Neural progenitor cell (in vitro differentiated cells): ENCODE results near the gene CYBA. TPM values are rescaled to one million over a fixed set of nuclear protein-coding genes. Genes with fewer than 3 reads are reported as not detected.
"Not testable (repeated sequence)": the region's sequence is repeated elsewhere in the genome, so short reads cannot be mapped to it uniquely, and the experiment has no call there.

Experiments
- DNase-seq: peaks from one replicate; pipeline ENCODE4 v3.0.0-alpha.2; 2016; ENCODE audit warnings: low spot score
- H2AFZ ChIP-seq: fragments of 200-600 bp; sonication (generic); replicated peaks from 2 replicates; pipeline ENCODE4 v1.6.1; 2016; ENCODE audit warnings: antibody characterized with exemption
- H3F3A ChIP-seq: fragments of 200-600 bp; sonication (generic); 2 replicates; pipeline ENCODE4 v1.6.1; 2016; ENCODE audit warnings: antibody characterized with exemption, low read depth
- H3K27ac ChIP-seq: fragments of 200-600 bp; sonication (generic); 2 replicates; pipeline ENCODE4 v1.5.1; 2016; ENCODE audit warnings: mild to moderate bottlenecking
- H3K27me3 ChIP-seq: fragments of 200-600 bp; sonication (generic); 2 replicates; pipeline ENCODE4 v1.6.1; 2016; ENCODE audit warnings: mild to moderate bottlenecking, moderate library complexity
- H3K36me3 ChIP-seq: fragments of 200-600 bp; sonication (generic); 2 replicates; pipeline ENCODE4 v1.5.1; 2016
- H3K4me1 ChIP-seq: fragments of 200-600 bp; sonication (generic); 2 replicates; pipeline ENCODE4 v1.6.1; 2016; ENCODE audit warnings: mixed run types
- H3K4me2 ChIP-seq: fragments of 200-600 bp; sonication (generic); 2 replicates; pipeline ENCODE4 v1.6.1; 2016
- H3K4me3 ChIP-seq: fragments of 200-600 bp; sonication (generic); 2 replicates; pipeline ENCODE4 v1.5.1; 2016
- H3K79me2 ChIP-seq: fragments of 200-600 bp; sonication (generic); 2 replicates; pipeline ENCODE4 v1.6.1; 2016; ENCODE audit warnings: low read depth
- H3K9ac ChIP-seq: fragments of 200-600 bp; sonication (generic); 2 replicates; pipeline ENCODE4 v1.6.1; 2016
- H3K9me3 ChIP-seq: fragments of 200-600 bp; sonication (generic); 2 replicates; pipeline ENCODE4 v1.5.1; 2016; ENCODE audit warnings: low read depth
- H4K20me1 ChIP-seq: fragments of 200-600 bp; sonication (generic); 2 replicates; pipeline ENCODE4 v1.6.1; 2016; ENCODE audit warnings: low read depth
- H3K27ac Mint-ChIP-seq: 3 replicates; pipeline ENCODE4 v1.8.0; 2021; ENCODE audit warnings: mixed read lengths
- H3K27me3 Mint-ChIP-seq: 2 replicates; pipeline ENCODE4 v1.8.0; 2022; ENCODE audit warnings: low read depth, mild to moderate bottlenecking, inconsistent platforms, moderate library complexity, mixed read lengths; ENCODE audit not compliant: insufficient read depth
- H3K36me3 Mint-ChIP-seq: 3 replicates; pipeline ENCODE4 v1.8.0; 2021; ENCODE audit warnings: mixed read lengths
- H3K4me1 Mint-ChIP-seq: 3 replicates; pipeline ENCODE4 v1.8.0; 2021; ENCODE audit warnings: mixed read lengths
- H3K4me3 Mint-ChIP-seq: 3 replicates; pipeline ENCODE4 v1.8.0; 2021; ENCODE audit warnings: mild to moderate bottlenecking, moderate library complexity, mixed read lengths
- H3K9me3 Mint-ChIP-seq: 3 replicates; pipeline ENCODE4 v1.8.0; 2020; ENCODE audit warnings: mixed read lengths
- EZH2 ChIP-seq: fragments of 200-600 bp; sonication (generic); IDR thresholded peaks from 2 replicates; pipeline ENCODE4 v1.6.1; 2017; ENCODE audit warnings: antibody characterized with exemption, mild to moderate bottlenecking, moderate library complexity
- EZH2phosphoT487 ChIP-seq: fragments of 200-600 bp; sonication (generic); IDR thresholded peaks from 2 replicates; pipeline ENCODE4 v1.6.1; 2017; ENCODE audit warnings: antibody characterized with exemption
- total RNA-seq: library from RNA; depleted of rRNA; stranded (reverse); fragments of >200 nt; gene quantifications from 2 replicates; pipeline ENCODE4 v1.2.3, GENCODE V29; 2015; ENCODE audit warnings: low replicate concordance
- TF ChIP-seq, protein P1 (sequence below): fragments of 200-600 bp; sonication (generic); IDR thresholded peaks from 2 replicates; pipeline ENCODE4 v1.5.1; 2017; ENCODE audit warnings: antibody characterized with exemption, mild to moderate bottlenecking

The CYBA gene
- total RNA-seq, 1 donor from 2014 or later = 29.9 TPM

DNA sequence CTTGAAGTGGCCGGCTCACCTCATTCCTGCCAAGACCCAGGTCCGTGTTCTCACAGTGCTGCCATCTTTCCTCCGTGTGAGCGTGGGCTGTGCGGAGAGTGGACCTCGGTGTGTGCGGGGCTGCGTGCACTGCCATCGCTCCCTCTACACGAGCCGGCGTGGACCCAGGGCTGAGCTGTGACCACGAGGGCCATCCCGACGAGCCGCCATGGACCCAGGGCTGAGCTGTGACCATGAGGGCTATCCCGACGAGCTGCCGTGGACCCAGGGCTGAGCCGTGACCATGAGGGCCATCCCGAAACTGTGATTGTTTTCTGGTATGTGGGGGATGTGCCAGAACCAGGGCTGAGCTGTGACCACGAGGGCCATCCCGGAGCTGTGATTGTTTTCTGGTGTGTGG, 21.0 kb upstream of the CYBA start:
- no peak overlapping the region for H3K4me3 ChIP-seq
- Mint-ChIP-seq H3K27me3 (peaks cover 2% of the 10 kb centered on the region), H3K4me3 (peak overlapping the region; percentile 24), H3K4me1 (peaks cover 2% of the 10 kb centered on the region), H3K27ac (no peak overlapping the region), H3K9me3 (no peaks in the 10 kb centered on the region), H3K36me3 (peaks cover 5% of the 10 kb centered on the region)
- DNase-seq = no peak
- no peak overlapping the region for H2AFZ ChIP-seq
- H3K36me3 ChIP-seq = no peaks in the 10 kb centered on the region
- H3K27ac ChIP-seq = no peak overlapping the region
- no peak overlapping the region for H3K4me2 ChIP-seq
- H3F3A ChIP-seq = peaks cover 3% of the 10 kb centered on the region
- H3K4me1 ChIP-seq = no peaks in the 10 kb centered on the region
- no peaks in the 10 kb centered on the region for H3K27me3 ChIP-seq
- no peaks in the 10 kb centered on the region for H3K79me2 ChIP-seq
- TF ChIP-seq EZH2phosphoT487 (no peak), EZH2 (no peak)
- TF ChIP-seq, protein P1, sequence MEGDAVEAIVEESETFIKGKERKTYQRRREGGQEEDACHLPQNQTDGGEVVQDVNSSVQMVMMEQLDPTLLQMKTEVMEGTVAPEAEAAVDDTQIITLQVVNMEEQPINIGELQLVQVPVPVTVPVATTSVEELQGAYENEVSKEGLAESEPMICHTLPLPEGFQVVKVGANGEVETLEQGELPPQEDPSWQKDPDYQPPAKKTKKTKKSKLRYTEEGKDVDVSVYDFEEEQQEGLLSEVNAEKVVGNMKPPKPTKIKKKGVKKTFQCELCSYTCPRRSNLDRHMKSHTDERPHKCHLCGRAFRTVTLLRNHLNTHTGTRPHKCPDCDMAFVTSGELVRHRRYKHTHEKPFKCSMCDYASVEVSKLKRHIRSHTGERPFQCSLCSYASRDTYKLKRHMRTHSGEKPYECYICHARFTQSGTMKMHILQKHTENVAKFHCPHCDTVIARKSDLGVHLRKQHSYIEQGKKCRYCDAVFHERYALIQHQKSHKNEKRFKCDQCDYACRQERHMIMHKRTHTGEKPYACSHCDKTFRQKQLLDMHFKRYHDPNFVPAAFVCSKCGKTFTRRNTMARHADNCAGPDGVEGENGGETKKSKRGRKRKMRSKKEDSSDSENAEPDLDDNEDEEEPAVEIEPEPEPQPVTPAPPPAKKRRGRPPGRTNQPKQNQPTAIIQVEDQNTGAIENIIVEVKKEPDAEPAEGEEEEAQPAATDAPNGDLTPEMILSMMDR = no peak
- H4K20me1 ChIP-seq = no peaks in the 10 kb centered on the region
- no peaks in the 10 kb centered on the region for H3K9me3 ChIP-seq
- H3K9ac ChIP-seq = no peak overlapping the region

DNA sequence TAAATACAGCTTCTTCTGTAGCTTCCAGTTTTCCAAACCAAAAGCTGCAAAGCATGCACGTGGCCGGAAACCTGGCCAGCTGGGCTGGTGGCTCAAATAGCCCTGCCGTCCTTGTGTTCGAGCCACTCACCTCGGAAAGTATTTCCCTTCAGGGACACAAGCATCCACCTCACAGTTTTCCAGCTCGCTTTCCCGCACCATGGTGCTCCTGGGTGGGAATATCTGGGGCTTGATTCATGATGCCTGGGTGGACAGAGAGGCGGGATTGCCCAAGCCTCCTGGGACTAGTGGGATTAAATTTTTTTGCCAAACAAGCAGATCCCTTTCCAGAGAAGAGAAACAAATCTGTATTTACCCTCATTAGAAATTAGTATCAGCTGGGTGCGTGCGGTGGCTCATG, 19.1 kb upstream of the CYBA start:
- TF ChIP-seq, protein P1 = no peak
- no peak for TF ChIP-seq EZH2phosphoT487
- Mint-ChIP-seq H3K4me3 (no peak overlapping the region), H3K27ac (no peak overlapping the region), H3K36me3 (peaks cover 5% of the 10 kb centered on the region), H3K9me3 (no peaks in the 10 kb centered on the region), H3K4me1 (peaks cover 3% of the 10 kb centered on the region), H3K27me3 (peaks cover 2% of the 10 kb centered on the region)
- Histone ChIP-seq H3K36me3 (no peaks in the 10 kb centered on the region), H3K27ac (no peak overlapping the region), H3K4me2 (no peak overlapping the region), H2AFZ (no peak overlapping the region), H4K20me1 (no peaks in the 10 kb centered on the region), H3F3A (peaks cover 6% of the 10 kb centered on the region), H3K9ac (no peak overlapping the region), H3K79me2 (peaks cover 2% of the 10 kb centered on the region), H3K27me3 (no peaks in the 10 kb centered on the region), H3K4me1 (no peaks in the 10 kb centered on the region), H3K9me3 (no peaks in the 10 kb centered on the region), H3K4me3 (no peak overlapping the region)
- no peak for DNase-seq

DNA sequence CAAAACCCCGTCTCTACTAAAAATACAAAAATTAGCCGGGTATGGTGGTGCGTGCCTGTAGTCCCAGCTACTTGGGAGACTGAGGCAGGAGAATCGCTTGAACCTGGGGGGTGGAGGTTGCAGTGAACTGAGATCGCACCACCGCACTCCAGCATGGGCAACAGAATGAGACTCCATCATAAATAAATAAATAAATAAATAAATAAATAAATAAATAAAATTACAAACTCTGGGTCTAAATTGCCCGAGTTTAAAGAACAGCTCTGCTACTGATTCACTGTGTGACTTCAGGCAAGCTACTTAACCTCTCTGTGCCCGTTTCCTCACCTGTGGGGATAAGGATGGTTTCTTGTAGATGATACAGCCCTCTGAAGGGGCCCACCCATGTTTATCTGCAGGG, 18.6 kb upstream of the CYBA start:
- H3K4me2 ChIP-seq, H3K4me1 Mint-ChIP-seq, H3K27ac Mint-ChIP-seq, H3K27me3 ChIP-seq, H4K20me1 ChIP-seq, H3K27ac ChIP-seq, H3K36me3 ChIP-seq, H3K36me3 Mint-ChIP-seq, H3K4me1 ChIP-seq, H3K9me3 ChIP-seq, DNase-seq, H3K9me3 Mint-ChIP-seq, H3K27me3 Mint-ChIP-seq, H2AFZ ChIP-seq, H3K9ac ChIP-seq, H3K79me2 ChIP-seq, H3K4me3 Mint-ChIP-seq, H3F3A ChIP-seq, H3K4me3 ChIP-seq: not testable (repeated sequence)

DNA sequence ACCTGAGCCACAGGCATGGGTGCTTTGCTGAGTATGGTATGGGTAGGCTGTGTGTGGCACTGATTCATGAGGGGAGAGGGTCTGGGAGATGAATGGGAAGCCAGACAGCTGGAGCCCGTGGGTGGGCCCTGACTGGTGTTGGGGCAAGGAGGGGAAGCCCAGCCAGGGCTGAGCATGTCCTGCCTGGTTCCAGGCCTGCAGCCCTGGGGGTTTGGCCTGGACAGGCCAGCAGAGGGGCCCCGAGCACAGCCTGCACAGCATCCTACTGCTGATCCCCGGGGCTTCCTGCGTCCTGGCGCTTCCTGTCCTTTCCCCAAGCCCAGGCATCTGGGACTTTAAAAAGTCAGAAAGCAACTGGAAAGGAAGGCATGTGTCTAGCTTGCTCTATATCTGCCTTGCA, 16.6 kb upstream of the CYBA start:
- no peaks in the 10 kb centered on the region for H4K20me1 ChIP-seq
- peaks cover 9% of the 10 kb centered on the region for H3K4me1 Mint-ChIP-seq
- H3K27me3 Mint-ChIP-seq = no peaks in the 10 kb centered on the region
- H3K36me3 ChIP-seq = no peaks in the 10 kb centered on the region
- no peaks in the 10 kb centered on the region for H3K4me1 ChIP-seq
- H3K27me3 ChIP-seq = no peaks in the 10 kb centered on the region
- H3K9ac ChIP-seq = no peak overlapping the region
- no peak overlapping the region for H3K4me3 ChIP-seq
- peak; percentile 41 for DNase-seq
- H3K9me3 Mint-ChIP-seq = no peaks in the 10 kb centered on the region
- H3F3A ChIP-seq = peaks cover 6% of the 10 kb centered on the region
- H3K4me3 Mint-ChIP-seq = no peak overlapping the region
- no peak overlapping the region for H3K27ac Mint-ChIP-seq
- peak overlapping the region; percentile 70 for H3K27ac ChIP-seq
- no peak overlapping the region for H3K4me2 ChIP-seq
- no peak overlapping the region for H2AFZ ChIP-seq
- peaks cover 15% of the 10 kb centered on the region for H3K79me2 ChIP-seq
- TF ChIP-seq, protein P1 = peak; percentile 6
- no peak for TF ChIP-seq EZH2
- no peaks in the 10 kb centered on the region for H3K9me3 ChIP-seq
- H3K36me3 Mint-ChIP-seq = peaks cover 5% of the 10 kb centered on the region
